Posterior cingulate gyrus (tissue), 11 donors: ENCODE data around the gene OR52B2.
"Not testable (repeated sequence)": the region's sequence is repeated elsewhere in the genome, so short reads cannot be mapped to it uniquely, and the experiment has no call there.

ENCODE experiments used
- DNase-seq, 10 donors: peaks; one replicate each; pipeline versions ENCODE4 v3.0.0 to v3.0.0-alpha.2; 2020 to 2021; ENCODE audit warnings: mixed read lengths in 3 of 10
- intact Hi-C: fragments of 100-400 bp; cut with DNase I; formaldehyde crosslinking; loops from one replicate; pipeline ENCODE4 v1.15.1; 2023

The OR52B2 gene

DNA sequence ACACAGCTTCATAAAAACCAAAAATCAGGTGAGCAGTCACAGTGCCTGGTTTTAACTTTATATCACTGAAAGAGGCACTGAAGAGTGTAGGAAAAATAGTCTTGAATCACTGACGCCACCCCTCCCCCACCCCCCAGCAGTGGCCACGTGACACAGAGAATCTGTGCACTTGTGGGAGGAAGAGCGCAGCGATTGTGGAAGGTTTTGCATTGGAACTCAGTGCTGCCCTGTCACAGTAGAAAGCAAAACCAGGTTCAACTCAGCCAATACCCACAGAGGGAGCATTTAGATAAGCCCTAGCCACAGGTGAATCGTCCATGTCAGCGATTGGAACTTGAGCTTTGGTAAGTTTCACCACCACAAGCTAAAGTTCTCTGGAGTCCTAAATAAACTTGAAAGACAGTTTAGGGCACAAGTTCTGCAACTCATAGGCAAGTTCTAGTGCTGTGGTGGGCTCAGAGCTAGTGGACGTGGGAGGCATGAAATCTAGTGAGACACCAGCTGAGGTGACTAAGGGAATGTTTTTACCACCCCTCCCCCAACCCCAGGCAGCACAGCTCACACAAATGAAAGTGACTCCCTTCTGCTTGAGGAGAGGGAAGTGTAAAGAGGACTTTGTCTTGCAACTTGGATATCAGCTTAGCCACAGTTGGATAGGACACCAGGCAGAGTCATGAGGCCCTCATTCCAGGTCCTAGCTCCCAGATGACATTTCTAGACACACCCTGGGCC, 13.3 kb downstream of the OR52B2 start:
- DNase-seq: no peak
- intact Hi-C loops: no loop called here

GRCh38 chr11:6152126-6152525, 18.0 kb downstream of the OR52B2 start:
- no peak for DNase-seq
- intact Hi-C loops: no loop called here

GRCh38 chr11:6151117-6151516, 19.0 kb downstream of the OR52B2 start:
- intact Hi-C loops: no loop called here
- no peak for DNase-seq

GRCh38 chr11:6143737-6144136, 26.4 kb downstream of the OR52B2 start:
- intact Hi-C loops, DNase-seq: not testable (repeated sequence)

- no peak for DNase-seq
Observed at GRCh38 chr11:6142936-6143335, 27.2 kb downstream of the OR52B2 start.

GRCh38 chr11:6135936-6136335, 34.2 kb downstream of the OR52B2 start:
- intact Hi-C loops, DNase-seq: not testable (repeated sequence)

More at GRCh38 chr11:6142936-6143335, 27.2 kb downstream of the OR52B2 start:
- intact Hi-C loops: no loop called here

DNA sequence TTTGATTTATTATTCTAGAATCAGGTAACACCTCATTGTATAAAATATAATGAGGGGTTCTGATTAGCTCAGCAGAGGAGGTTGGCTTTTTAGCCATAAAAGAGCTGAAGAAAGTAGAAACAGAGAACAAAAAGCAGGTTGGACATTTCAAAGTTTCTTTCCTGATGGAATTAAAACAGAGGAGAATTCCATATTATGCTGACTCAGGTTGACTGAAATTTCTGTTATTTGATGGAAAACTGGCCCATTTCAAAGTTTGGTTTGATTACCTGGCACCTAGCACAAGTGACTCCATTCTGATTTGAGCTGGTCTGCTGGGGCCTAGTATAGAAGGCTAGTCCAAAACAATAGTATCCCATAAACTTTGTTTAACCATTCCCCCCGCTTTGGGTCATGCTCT, 37.7 kb downstream of the OR52B2 start:
- DNase-seq: no peak
- intact Hi-C loops: no loop called here

DNA sequence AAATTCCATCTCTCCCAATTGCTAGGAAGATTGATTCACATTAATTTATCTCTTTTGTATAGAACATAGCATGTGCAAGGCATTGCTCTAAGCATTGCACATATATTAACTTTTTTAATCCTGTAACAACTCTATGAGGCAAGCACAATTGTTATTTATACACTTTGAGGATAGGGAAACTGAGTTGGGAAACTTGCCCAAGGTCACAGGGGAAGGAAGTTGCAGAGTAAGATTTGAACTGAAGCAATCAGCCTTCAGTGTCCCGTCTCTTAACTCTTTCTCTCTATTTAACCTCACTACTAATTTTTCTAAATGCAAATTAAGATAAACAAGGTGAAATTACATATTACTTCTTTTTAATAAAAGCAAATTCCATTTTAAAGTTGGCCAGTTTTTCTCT, 40.5 kb downstream of the OR52B2 start:
- DNase-seq: no peak

DNA sequence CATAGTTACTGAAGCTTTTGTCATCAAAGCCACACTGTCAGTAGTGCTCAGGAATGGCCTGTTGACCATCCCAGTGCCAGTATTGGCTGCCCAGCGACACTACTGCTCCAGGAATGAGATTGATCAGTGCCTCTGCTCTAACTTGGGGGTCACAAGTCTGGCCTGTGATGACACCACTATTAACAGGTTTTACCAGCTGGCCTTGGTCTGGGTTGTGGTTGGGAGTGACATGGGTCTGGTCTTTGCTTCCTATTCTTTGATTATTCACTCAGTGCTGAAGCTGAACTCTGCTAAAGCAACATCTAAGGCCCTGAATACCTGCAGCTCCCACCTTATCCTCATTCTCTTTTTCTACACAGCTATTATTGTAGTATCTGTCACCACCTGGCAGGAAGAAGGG, 41.1 kb downstream of the OR52B2 start:
- intact Hi-C loops: no loop called here
- DNase-seq: no peak

More for the DNA sequence above, 40.5 kb downstream of the OR52B2 start:
- intact Hi-C loops: no loop called here

DNA sequence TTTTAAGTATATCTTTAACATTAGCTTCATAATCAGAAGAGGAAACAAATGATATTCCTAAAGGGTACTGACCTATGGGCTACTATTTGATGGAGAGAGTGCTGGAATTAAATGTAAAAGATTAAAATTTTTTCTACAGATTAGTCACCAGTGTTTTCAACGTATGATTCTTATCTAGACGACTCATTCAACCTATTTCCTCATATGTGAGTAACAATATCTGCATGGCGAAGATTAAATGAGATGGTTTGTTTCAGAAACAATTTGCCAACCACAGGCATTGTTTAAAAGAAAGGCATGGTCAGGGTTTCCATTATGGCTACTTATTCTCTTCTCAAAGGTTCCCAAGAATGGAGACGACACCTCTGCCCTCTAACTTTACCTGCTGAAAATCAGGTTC, 42.2 kb downstream of the OR52B2 start:
- intact Hi-C loops: no loop called here
- no peak for DNase-seq

- intact Hi-C loops: no loop called here
- DNase-seq: no peak
Observed at GRCh38 chr11:6124245-6124644, 45.9 kb downstream of the OR52B2 start.
